ENCODE measurements around the gene TMEM25.
"Not testable (repeated sequence)": the region's sequence is repeated elsewhere in the genome, so short reads cannot be mapped to it uniquely, and the experiment has no call there.

TMEM25 gene

GRCh38 chr11:118530683-118531596 lies at the start of gene TMEM25:
Gene TMEM25, plus strand, starts transcription at chr11:118531192. Its CDS starts 610 bp downstream, at chr11:118531802.
- peak; percentile 63 for DNase-seq (ENCODE audit: low spot score)

GRCh38 chr11:118481238-118481637 lies 49.8 kb upstream of the TMEM25 start:
- not testable (repeated sequence) for DNase-seq (ENCODE audit: low spot score)

- DNase-seq (ENCODE audit: low spot score), result no peak
Observed at GRCh38 chr11:118484405-118484804, 46.6 kb upstream of the TMEM25 start.

- no peak for DNase-seq (ENCODE audit: low spot score)
Observed at GRCh38 chr11:118485273-118485672, 45.7 kb upstream of the TMEM25 start.

GRCh38 chr11:118488480-118489109 lies 42.4 kb upstream of the TMEM25 start:
- DNase-seq (ENCODE audit: low spot score), result peak; percentile 75

DNA sequence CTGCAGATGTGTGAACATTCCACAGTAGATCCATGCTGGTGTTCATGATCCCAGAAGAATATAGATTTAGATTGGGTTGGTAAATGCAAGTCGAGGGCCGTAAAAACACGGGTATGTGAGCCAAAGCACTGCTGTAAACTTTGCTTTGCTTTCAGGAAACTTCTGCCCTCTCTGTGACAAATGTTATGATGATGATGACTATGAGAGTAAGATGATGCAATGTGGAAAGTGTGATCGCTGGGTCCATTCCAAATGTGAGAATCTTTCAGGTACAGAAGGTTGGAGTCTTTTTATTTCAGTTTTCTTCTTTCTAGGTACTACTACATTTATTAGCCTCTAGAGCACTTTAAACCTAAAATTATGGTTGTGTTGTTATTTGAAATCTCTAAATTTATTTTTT lies 40.0 kb upstream of the TMEM25 start:
- no peak for DNase-seq (ENCODE audit: low spot score)

DNA sequence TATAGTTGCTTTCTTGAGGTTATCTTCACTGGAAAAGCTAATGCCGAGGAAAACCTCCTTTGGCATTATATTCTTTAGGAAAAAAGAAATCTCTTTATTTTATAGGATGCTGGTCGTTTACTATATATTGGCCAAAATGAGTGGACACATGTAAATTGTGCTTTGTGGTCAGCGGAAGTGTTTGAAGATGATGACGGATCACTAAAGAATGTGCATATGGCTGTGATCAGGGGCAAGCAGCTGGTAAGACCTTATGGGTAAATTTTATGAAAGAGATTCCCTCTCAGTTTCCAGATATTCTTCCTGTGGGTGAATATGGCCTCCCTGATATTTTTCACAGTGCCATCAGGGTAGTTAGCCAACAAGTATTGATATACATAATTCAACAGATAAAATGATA lies 33.2 kb upstream of the TMEM25 start:
- no peak for DNase-seq (ENCODE audit: low spot score)

GRCh38 chr11:118503216-118503615 lies 27.8 kb upstream of the TMEM25 start:
- no peak for DNase-seq (ENCODE audit: low spot score)

DNA sequence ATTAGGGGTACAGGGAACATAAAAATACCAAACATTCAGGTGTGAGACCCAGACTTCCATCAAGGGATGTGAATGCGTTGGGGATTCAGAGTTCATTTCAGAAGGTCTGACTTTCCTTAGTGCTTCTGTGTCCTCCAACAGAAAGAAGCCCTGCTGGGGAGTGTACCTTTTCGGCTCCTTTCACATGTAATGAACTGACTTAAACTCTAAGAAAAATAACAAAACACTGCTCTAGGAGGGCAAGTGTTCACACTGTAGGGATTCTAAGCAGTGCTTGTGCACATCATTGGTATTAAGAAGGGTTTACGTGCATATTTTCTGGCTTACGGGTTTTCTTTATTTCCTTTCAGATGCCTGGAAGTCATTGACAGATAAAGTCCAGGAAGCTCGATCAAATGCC lies 19.4 kb upstream of the TMEM25 start:
- no peak for DNase-seq (ENCODE audit: low spot score)

DNA sequence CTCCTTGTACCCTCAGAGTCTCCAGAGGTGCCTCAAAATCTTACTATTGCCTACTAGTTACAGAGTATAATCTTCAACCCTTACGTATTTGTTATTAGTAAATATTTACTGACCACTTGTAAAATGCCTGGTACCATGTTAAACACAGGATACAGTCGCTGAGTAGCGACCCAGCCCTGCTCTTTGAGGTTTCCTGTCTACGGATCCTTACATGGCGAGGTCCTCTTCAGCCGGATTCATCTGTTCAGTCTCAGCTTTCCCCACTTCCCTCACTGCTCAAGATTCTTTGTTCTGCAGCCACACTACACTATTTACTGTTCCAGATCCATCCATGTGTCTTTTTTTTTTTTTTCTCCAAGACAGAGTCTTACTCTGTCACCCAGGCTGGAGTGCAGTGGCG lies 16.9 kb upstream of the TMEM25 start:
- DNase-seq (ENCODE audit: low spot score), result no peak

GRCh38 chr11:118519549-118519948 lies 11.4 kb upstream of the TMEM25 start:
- no peak for DNase-seq (ENCODE audit: low spot score)

DNA sequence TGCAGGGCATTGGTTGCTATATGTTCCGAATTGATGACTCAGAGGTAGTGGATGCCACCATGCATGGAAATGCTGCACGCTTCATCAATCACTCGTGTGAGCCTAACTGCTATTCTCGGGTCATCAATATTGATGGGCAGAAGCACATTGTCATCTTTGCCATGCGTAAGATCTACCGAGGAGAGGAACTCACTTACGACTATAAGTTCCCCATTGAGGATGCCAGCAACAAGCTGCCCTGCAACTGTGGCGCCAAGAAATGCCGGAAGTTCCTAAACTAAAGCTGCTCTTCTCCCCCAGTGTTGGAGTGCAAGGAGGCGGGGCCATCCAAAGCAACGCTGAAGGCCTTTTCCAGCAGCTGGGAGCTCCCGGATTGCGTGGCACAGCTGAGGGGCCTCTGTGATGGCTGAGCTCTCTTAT lies 9.1 kb upstream of the TMEM25 start:
- no peak for DNase-seq (ENCODE audit: low spot score)

- peak; percentile 48 for DNase-seq (ENCODE audit: low spot score)
Observed at GRCh38 chr11:118522571-118523072, 8.4 kb upstream of the TMEM25 start.

GRCh38 chr11:118524356-118524755 lies 6.6 kb upstream of the TMEM25 start:
- DNase-seq (ENCODE audit: low spot score), result no peak

DNA sequence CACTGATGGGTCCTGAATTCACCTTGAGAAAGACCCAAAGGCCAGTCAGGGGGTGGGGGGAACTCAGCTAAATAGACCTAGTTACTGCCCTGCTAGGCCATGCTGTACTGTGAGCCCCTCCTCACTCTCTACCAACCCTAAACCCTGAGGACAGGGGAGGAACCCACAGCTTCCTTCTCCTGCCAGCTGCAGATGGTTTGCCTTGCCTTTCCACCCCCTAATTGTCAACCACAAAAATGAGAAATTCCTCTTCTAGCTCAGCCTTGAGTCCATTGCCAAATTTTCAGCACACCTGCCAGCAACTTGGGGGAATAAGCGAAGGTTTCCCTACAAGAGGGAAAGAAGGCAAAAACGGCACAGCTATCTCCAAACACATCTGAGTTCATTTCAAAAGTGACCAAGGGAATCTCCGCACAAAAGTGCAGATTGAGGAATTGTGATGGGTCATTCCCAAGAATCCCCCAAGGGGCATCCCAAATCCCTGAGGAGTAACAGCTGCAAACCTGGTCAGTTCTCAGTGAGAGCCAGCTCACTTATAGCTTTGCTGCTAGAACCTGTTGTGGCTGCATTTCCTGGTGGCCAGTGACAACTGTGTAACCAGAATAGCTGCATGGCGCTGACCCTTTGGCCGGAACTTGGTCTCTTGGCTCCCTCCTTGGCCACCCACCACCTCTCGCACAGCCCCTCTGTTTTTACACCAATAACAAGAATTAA lies 6.1 kb upstream of the TMEM25 start:
- no peak for DNase-seq (ENCODE audit: low spot score)

- no peak for DNase-seq (ENCODE audit: low spot score)
Observed at GRCh38 chr11:118526688-118527087, 4.3 kb upstream of the TMEM25 start.

DNA sequence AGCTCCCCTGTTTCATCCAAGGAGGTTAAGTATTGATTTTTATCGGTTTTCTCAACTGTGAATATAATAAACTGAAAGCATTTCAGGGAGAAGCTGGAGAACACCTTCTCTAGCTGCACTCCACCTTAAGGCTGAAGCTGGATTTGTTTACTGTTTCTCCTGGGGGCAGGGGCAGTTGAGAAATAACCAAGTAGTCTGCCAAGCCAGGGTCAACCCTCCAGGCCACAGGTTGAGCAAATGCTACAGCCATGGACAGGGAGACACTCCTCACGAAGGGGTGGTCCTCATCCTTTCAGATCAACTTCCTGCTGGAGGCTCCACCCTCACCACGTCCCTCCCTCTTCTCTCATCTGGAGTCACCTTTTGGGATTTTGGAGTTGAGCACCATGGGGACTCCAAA lies 3.9 kb upstream of the TMEM25 start, which contains the start of gene TTC36:
TTC36 (plus strand) TSS at position 366 of the 400 bp plus-strand sequence; CDS start at position 387, 21 bp downstream.
- DNase-seq (ENCODE audit: low spot score), result no peak

- no peak for DNase-seq (ENCODE audit: low spot score)
Observed at GRCh38 chr11:118528511-118528910, 2.5 kb upstream of the TMEM25 start.

- DNase-seq (ENCODE audit: low spot score), result no peak
Observed at GRCh38 chr11:118529584-118530175, 1.3 kb upstream of the TMEM25 start.

GRCh38 chr11:118530180-118530682 lies 761 bp upstream of the TMEM25 start:
- DNase-seq (ENCODE audit: low spot score), result peak; percentile 48

DNA sequence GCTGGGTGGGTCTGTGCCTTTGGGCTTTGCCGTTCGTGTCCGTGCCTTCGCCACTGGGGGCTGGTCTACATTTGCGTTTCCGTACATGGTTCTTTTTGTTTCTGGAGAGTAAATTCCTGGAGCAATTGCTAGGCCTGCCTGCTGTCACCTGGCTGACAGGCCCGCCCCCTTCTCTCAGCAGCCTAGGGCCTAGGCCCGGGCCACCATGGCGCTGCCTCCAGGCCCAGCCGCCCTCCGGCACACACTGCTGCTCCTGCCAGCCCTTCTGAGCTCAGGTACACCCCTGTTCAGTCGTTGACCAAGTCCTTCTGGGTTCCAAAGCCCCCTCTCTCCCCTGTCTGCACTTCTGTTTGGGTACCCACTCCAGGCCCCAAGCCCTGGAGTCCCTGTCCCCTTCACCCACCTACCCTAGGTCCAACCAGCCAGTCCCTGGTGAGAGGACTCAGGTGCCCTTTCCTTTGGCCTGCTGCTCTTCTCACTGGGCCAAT lies 649 bp downstream of the TMEM25 start:
- DNase-seq (ENCODE audit: low spot score), result no peak

GRCh38 chr11:118532091-118532490 lies 1.1 kb downstream of the TMEM25 start:
- DNase-seq (ENCODE audit: low spot score), result no peak
